GM18870 (cell line): ENCODE data around the gene GRM5.

Experiments
- ATAC-seq: cut with Tn5 transposase; IDR thresholded peaks from one replicate; pipeline ENCODE4 v1.9.1; 2021; ENCODE audit warnings: moderate library complexity; ENCODE audit not compliant: unreplicated experiment

The GRM5 gene

DNA sequence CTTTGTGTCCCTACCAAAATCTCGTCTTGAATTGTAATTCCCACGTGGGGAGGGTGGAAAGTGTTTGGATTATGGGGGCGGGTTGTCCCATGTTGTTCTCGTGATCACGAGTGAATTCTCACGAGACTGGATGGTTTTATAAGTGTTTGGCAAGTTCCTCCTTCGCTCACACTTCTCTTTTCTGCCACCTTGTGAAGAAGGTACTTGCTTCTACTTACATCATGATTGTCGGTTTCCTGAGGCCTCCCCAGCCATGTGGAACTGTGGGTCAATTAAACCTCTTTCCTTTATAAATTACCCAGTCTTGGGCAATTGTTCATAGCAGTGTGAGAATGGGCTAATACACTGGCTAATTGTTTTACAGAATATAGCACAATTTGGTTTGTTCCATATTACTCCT lies 326.3 kb downstream of the GRM5 start:
- ATAC-seq: no peak

GRCh38 chr11:88709567-88709966 lies 356.2 kb downstream of the GRM5 start:
- ATAC-seq: no peak

- ATAC-seq: no peak
Measured at GRCh38 chr11:88704485-88704884, 361.3 kb downstream of the GRM5 start.

DNA sequence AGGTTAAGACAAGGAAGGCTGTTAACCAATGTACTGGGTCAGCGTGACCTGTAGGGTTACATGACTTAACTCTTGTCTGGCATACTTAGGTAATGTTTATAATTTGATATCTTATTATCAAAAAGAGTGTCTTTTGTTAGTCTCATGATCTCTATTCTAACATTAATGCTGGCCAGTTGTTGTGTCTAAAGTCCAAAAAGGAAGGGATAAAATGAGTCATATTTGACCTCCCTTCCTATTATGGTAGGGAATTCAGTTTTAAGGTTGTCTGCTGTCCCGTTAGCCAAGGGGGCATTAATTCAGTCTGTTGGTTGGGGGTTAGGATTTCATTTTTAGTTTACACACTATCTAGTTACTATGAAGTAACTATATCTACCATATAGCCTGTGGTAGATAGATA lies 364.0 kb downstream of the GRM5 start:
- ATAC-seq: no peak

DNA sequence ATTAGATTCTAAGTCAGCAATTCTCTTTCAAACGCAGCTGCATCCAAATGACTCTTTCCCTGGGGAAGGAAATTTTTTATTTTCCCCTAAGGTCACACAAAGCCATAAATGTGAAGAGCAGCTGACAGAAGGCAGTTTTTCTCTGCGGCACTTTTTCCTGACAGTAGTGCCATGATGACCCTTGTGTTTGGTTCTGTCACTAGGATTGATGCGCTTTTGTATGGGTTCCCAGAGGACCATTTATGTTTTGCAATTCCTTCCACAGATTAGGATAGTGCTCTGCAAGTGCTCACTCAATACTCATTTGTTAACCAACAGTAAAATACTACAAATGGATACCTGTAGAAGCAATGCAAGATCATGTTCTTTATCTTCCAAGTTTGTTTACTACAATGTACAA lies 368.6 kb downstream of the GRM5 start:
- ATAC-seq: no peak

GRCh38 chr11:88695689-88696414 lies 369.9 kb downstream of the GRM5 start:
- no peak for ATAC-seq

- ATAC-seq: no peak
Measured at GRCh38 chr11:88692306-88693086, 373.3 kb downstream of the GRM5 start.

DNA sequence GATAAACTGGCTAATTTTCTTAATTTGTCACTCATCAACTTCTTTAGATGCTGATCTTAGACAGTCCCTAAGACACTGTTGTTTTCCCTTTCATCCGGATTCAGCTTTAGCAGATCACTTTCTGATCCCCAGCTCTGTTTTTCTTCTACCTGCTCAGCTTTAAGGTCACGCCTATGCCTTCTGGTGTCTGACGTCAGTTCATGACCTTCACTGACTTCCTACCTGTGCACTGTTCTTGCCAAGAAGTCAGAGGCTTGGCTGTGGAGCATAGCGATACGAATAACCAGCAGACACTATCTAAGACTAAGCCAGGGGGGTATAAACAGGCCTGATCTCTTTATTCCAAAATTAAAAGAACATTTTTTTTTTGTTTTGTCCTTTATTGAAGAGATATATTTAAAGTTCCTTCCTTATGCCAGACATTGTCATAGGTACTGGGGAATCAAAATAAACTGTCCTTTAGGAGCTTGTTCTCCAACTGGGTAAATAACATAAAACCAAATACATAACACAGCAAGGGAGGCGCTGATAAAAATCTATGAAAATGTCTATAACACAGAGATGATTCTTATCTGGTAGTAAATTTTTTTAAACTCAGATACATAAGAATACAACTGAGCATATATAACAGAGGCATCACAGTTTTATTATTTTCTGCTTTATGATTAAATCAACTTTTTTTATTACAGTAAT lies 376.1 kb downstream of the GRM5 start:
- no peak for ATAC-seq

DNA sequence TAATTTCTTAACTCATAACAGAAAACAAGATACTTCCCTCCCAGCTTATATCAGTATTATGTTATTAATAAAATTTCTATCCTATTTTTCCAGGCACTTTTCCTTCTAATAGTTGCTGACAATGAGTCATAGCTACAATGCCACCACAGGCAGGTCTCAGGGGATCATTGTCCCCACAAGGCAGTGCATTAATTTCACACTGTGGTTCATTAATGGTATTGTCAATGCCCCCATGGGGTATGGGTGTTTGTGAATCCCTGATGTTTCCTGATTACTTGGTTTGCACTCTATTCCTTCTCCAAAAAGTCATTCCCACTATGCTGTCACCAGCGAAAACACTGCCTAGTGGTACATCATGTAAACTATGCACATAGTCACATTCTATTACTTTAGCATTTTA lies 382.8 kb downstream of the GRM5 start:
- no peak for ATAC-seq

DNA sequence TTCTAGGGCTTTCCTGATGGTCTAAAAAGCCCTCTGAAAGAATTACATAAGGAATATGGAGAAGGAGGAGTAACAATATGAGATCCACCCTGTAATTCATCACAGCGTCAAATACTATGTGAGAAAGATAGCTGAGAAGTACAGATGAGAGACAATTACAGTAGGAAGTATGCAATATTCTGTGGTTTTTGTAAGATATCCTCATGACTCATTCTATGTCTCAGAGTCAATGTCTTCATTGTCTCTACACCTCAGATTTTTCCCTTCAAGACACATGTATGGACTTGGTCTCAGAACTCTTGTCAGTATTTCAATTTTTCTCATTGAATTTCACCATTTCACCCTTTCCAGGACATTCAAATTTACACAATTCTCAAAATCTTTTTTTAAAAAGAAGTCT lies 385.0 kb downstream of the GRM5 start:
- ATAC-seq: no peak

- ATAC-seq: no peak
Measured at GRCh38 chr11:88666364-88666763, 399.4 kb downstream of the GRM5 start.

DNA sequence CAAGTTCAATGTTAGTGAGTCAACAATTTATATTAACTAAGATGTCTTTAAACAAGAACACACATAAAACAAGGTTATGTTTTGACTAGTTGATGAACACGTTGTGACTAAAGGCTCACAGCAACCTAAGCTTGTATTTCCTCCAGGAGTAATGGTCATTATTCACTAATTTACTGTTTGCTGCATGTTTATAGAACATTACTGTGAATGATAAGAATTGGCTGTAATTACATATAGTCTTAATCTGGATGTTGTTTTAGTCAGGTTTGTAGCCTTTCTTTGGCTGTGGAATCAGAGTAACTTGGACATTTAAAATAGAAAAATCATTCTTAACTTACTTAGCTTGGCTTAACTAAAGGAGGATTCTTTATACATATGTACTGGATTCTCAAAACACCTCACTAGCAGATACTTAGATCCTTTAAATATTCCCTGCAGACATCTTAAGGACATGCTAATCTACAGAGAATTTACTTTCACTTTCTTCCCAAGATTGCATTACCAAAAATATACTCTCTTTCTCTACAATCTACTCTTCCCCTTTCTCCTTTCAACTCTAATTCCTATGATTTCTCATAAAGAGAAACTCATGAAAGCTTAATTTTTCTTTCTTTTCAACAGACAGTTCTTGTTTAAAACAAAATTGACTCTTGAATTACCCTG lies 408.6 kb downstream of the GRM5 start:
- ATAC-seq: no peak

DNA sequence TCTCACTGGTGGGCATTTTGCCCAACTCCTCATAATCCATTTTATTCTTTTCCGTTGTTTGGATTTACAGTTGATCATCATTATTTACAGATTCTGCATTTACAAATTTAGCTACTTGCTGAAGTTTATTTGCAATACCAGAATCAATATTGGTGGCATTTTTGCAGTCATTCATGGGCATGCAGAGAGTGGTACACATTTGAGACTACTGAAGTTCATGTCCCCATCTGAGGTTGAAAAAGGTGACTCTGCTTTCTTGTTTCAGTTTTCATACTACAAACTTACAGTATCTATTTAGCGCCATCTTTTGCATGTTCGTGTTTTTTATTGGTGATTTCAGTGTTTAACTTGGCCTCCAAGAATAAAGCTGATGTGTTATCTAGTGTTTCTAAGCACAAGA lies 409.5 kb downstream of the GRM5 start:
- no peak for ATAC-seq

DNA sequence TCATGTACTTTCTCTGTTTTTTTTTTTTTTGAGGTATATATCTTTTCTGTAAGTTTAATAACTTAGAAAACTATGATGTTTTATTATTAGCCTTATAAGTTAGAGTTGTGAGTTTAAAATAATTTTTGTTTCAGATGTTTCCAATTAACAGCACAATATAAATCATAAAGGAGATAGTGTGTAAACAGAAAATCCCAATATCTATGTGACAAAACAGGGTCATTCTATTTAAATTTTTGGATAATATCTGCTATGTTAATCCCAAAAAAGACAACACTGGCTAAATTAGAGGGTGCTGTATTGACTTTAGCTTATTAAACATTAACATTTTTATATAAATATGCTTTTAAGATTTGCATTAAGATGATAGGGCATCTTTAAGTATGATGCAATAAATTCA lies 410.1 kb downstream of the GRM5 start:
- ATAC-seq: no peak

GRCh38 chr11:88655196-88655595 lies 410.6 kb downstream of the GRM5 start:
- ATAC-seq: no peak

- no peak for ATAC-seq
Measured at GRCh38 chr11:88651556-88651955, 414.2 kb downstream of the GRM5 start.

DNA sequence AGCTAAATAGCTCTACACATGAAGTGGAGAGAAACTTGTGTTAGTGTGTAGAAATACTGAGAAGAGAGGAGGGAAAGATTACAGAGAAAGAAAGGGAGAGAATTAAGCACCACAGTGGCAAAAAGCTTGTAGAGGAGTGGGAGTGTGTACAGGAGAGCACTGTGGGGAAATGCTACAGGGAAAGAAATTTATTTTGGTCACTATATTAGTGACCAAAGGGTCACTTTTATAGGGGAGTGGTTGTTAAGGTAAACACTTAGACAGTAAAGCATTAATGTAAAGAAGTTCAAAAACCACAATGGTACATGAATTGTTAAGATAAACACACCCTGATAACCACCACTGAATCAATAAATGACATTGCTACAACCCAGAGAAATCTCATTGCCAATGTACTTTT lies 421.1 kb downstream of the GRM5 start:
- no peak for ATAC-seq

DNA sequence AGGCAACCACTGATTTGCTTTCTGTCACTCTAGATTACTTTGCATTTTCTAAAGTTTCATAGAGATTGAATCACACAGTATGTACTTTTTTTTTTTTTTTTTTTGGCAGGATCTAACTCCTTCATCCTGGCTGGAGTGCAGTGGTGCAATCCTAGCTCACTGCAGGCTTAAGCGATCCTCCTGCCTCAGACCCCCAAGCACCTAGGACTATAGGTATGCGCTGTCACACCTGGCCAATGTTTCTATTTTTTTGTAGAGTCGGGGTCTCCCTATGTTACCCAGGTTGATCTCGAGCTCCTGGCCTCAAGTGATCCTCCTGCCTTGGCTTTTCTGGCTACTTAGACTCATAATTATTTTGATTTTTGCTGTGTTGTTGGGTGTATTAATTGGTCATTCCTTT lies 433.6 kb downstream of the GRM5 start:
- no peak for ATAC-seq

GRCh38 chr11:88631497-88631896 lies 434.3 kb downstream of the GRM5 start:
- ATAC-seq: no peak

- no peak for ATAC-seq
Measured at GRCh38 chr11:88629496-88629895, 436.3 kb downstream of the GRM5 start.

- ATAC-seq: no peak
Measured at GRCh38 chr11:88626216-88626615, 439.6 kb downstream of the GRM5 start.
